ENCODE results near the gene CASP7. TPM values are rescaled to one million over a fixed set of nuclear protein-coding genes. Genes with fewer than 3 reads are reported as not detected.

Gene CASP7
- total RNA-seq, 6 experiments from 2014 or later, result 16.9 to 20.0 (median 18.9) TPM

DNA sequence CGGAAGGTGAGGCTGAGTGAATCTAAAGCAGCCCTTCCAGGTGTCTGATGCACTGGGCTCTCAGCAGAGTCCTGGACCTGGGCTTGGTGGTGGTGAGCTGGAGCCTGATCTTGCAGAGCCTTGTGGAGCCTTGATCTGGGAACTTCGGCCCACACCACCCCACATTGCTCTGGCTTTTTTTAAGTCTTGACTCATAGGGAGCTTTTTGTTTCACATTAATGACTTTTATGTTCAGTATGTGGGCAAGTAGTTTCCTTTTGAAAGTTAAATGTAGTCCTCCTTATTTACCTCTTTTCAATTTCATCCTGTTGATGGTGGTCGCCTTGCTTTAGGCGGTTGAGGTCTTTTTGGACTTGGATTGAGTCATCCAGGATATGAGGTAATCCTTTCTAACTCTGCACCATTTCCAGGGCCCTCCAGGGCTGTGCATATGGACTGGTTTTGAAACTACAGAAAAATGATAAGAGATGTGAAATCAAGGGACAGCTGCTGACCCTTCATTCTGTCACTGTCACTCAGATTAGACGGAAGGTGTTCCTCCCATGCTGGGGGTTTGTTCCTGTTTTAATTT is 12.9 kb upstream of the CASP7 start:
- TF ChIP-seq, protein P1, sequence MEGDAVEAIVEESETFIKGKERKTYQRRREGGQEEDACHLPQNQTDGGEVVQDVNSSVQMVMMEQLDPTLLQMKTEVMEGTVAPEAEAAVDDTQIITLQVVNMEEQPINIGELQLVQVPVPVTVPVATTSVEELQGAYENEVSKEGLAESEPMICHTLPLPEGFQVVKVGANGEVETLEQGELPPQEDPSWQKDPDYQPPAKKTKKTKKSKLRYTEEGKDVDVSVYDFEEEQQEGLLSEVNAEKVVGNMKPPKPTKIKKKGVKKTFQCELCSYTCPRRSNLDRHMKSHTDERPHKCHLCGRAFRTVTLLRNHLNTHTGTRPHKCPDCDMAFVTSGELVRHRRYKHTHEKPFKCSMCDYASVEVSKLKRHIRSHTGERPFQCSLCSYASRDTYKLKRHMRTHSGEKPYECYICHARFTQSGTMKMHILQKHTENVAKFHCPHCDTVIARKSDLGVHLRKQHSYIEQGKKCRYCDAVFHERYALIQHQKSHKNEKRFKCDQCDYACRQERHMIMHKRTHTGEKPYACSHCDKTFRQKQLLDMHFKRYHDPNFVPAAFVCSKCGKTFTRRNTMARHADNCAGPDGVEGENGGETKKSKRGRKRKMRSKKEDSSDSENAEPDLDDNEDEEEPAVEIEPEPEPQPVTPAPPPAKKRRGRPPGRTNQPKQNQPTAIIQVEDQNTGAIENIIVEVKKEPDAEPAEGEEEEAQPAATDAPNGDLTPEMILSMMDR (IDR thresholded peaks at IDR 0.05), result no peak
- peak; percentile 22 for DNase-seq
- Mint-ChIP-seq H3K27me3 (ENCODE audit: insufficient read depth) (peaks cover 12% of the 10 kb centered on the region), H3K36me3 (ENCODE audit: low read depth) (no peaks in the 10 kb centered on the region; the same call in 1 of the 2 replicates), H3K9me3 (peaks cover 4% of the 10 kb centered on the region; the same call in 1 of the 2 replicates), H3K4me3 (no peak overlapping the region; the same call in 1 of the 2 replicates), H3K27ac (peak overlapping the region; percentile 71), H3K4me1 (ENCODE audit: low read depth) (peaks cover 34% of the 10 kb centered on the region)

DNA sequence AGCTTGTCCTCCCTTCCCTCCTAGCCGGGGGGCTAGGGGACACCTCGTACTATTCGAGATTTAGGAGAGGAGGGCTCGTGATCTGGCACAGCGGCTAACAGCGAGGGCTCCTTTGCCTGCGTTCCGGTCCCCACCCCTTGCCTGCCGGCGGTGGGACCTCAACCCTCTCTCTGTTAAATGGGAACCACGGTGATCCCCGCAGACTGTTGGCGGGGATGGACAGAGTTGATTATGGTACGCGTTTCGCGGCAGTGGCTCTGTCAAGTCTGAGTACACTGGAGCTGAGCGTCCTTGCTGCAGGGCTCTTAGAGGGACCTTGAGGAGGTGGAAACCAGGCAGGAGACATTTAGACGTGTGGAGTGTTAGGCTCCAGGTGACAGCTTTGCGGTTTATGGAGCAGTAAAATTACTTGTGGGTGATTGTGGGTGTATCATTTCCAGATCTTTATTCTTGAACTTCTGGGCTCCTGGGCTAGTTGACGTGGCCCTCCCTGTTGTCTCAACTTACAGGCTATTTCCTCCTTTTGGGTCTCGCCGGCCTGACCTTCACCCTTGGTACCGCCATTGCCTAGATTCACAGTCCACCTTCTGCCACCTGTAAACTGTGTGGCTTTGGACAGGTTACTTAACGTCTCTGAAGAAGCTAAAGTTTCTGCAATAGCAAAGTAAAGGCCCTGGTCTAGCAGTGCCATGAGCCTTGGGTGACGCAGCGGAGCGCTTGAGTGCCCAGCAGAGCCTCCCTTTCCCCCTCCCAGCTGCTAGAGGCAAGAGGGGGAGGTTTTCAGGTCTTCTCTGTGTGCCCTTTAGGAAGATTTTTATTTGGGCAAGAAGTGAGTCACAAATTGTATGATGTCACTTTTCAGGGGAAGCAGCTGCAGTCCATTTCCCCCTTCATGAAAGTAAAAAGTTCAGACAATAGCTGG is 739 bp downstream of the CASP7 start:
- Mint-ChIP-seq H3K9me3 (peaks cover 7% of the 10 kb centered on the region; the same call in 1 of the 2 replicates), H3K4me3 (peak overlapping the region; percentile 92), H3K27ac (peak overlapping the region; percentile 89), H3K27me3 (ENCODE audit: insufficient read depth) (peaks cover 3% of the 10 kb centered on the region), H3K36me3 (ENCODE audit: low read depth) (peaks cover 21% of the 10 kb centered on the region), H3K4me1 (ENCODE audit: low read depth) (peaks cover 26% of the 10 kb centered on the region)
- TF ChIP-seq, protein P1 (IDR thresholded peaks at IDR 0.05), result no peak
- DNase-seq, result peak; percentile 59

DNA sequence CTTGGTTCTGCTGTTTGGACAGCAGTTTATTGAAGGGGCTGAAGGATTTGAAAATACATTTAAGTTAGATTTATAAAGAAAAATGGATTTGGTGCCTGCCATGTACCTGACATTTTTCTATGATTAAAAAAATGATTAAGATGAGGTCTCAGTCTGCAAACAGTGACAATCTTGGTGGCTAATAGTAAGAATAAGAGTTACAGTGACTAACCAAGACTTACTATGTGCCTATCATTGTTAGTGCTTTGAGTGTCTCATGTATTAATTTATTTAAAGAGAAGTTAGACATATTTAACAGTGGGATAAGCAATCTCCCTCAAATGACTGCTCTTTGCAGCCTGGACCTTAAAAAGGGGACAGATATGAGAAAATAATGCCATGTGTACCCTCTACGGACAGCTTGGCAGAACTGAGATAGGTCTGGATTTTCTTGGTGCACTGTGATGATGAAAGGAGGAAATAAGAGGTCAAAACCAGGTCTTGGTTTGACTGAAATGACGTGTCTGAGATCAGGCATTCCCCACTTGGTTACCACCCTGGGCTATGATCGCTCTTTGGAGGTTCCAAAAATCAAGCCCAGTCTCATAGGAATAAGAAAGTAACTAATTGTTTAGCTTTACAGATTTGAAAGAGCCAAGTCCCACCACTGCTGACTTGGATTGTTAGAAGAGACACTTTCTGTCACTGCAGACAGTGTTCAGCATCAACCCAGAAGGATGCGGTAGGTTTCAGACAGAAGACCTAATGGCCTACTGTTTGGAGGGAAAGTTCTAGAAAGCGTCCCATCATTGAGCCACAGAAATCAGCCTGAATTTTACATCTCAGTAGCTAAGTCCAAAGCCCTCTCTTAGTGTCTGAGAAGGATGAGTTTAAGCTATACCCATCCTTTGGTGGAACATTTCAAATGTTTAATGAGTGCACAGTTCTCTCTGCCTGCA is 2.1 kb downstream of the CASP7 start:
- Mint-ChIP-seq H3K36me3 (ENCODE audit: low read depth) (peaks cover 21% of the 10 kb centered on the region), H3K27me3 (ENCODE audit: insufficient read depth) (no peaks in the 10 kb centered on the region; the same call in 1 of the 2 replicates), H3K9me3 (peaks cover 7% of the 10 kb centered on the region; the same call in 1 of the 2 replicates), H3K27ac (peak overlapping the region; percentile 89), H3K4me3 (peak overlapping the region; percentile 92), H3K4me1 (ENCODE audit: low read depth) (peaks cover 26% of the 10 kb centered on the region)
- no peak for DNase-seq
- TF ChIP-seq, protein P1 (IDR thresholded peaks at IDR 0.05), result no peak

DNA sequence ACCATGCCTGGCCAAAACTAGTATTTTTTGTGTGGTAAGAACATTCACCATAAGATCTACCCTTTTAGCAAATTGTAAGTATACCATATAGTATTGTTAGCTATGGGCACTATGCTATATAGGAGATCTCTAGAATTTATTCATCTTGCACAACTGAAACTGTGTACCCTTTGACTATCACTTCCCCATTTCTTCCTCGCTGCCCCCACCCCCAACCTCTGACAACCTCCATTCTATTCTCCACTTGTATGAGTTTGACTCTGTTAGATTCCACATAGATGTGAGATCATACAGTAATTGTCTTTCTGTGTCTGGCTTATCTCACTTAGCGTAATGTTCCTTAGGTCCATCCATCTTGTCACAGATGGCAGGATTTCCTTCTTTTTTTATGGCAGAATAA is 3.6 kb downstream of the CASP7 start:
- H3K4me3 Mint-ChIP-seq, result no peak overlapping the region
- peaks cover 14% of the 10 kb centered on the region for H3K9me3 Mint-ChIP-seq
- H3K4me1 Mint-ChIP-seq (ENCODE audit: low read depth), result peaks cover 25% of the 10 kb centered on the region
- no peaks in the 10 kb centered on the region; the same call in 1 of the 2 replicates for H3K27me3 Mint-ChIP-seq (ENCODE audit: insufficient read depth)
- H3K36me3 Mint-ChIP-seq (ENCODE audit: low read depth), result peaks cover 32% of the 10 kb centered on the region
- DNase-seq, result no peak
- H3K27ac Mint-ChIP-seq, result no peak overlapping the region
- TF ChIP-seq, protein P1 (IDR thresholded peaks at IDR 0.05), result no peak

DNA sequence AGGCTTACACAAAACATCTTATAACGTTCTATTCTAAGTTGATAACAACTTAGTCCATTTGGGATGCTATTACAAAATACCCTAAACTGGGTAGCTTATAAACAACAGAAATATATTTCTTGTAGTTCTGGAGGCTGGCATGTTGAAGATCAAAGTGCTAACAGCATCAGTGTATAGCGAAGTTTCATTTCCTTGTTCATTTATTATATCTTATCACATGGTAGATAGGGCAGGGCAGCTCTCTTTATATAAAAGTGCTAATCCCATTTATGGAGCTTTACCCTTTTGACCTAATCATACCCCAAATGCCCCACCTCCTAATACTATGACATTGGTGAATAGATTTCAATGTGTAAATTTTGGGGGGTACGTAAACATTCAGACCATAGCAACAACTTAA is 6.3 kb downstream of the CASP7 start:
- Mint-ChIP-seq H3K27me3 (ENCODE audit: insufficient read depth) (no peaks in the 10 kb centered on the region), H3K27ac (no peak overlapping the region), H3K9me3 (peaks cover 14% of the 10 kb centered on the region), H3K4me3 (no peak overlapping the region), H3K36me3 (ENCODE audit: low read depth) (peaks cover 34% of the 10 kb centered on the region), H3K4me1 (ENCODE audit: low read depth) (peaks cover 22% of the 10 kb centered on the region)
- TF ChIP-seq, protein P1 (IDR thresholded peaks at IDR 0.05), result no peak
- no peak for DNase-seq

Data from HFFc6 (cell line).